Measurements from ENCODE around the gene BLZF1. TPM values are rescaled to one million over a fixed set of nuclear protein-coding genes. Genes with fewer than 3 reads are reported as not detected.

BLZF1 gene
- total and polyA plus RNA-seq, 7 donors: 9.9 to 49.5 (median 31.0) TPM

- DNase-seq: no peak
- TF ChIP-seq EP300 (IDR thresholded peaks at IDR 0.05) (no peak), POLR2A (IDR thresholded peaks at IDR 0.05) (no peak), POLR2AphosphoS5 (IDR thresholded peaks at IDR 0.05) (no peak), CTCF (IDR thresholded peaks at IDR 0.05) (no peak)
- no peak overlapping the region for H3K27ac ChIP-seq
- H3K27me3 ChIP-seq: no peaks in the 10 kb centered on the region
- H3K9me3 ChIP-seq: no peaks in the 10 kb centered on the region
- H3K4me3 ChIP-seq: no peak overlapping the region
- WGBS, 2 donors: 94 to 98% methylated on average over 1 of the region's 1 CpG
- H3K36me3 ChIP-seq: no peaks in the 10 kb centered on the region
- intact Hi-C loops (cut with DNase I): no loop called here
- peaks cover 0 to 10% (median 4%) of the 10 kb centered on the region in 4 donors for H3K4me1 ChIP-seq
Observed at GRCh38 chr1:169325117-169325516, 42.9 kb upstream of the BLZF1 start.

GRCh38 chr1:169326261-169326955 is 41.6 kb upstream of the BLZF1 start:
- 62 to 80% methylated on average over 3 of the region's 3 CpGs for WGBS, 2 donors
- DNase-seq: no peak
- Histone ChIP-seq H3K27me3 (no peaks in the 10 kb centered on the region), H3K4me3 (no peak overlapping the region), H3K9me3 (no peaks in the 10 kb centered on the region), H3K36me3 (no peaks in the 10 kb centered on the region), H3K27ac (no peak overlapping the region), H3K4me1 (peaks cover 0 to 10% (median 4%) of the 10 kb centered on the region in 4 donors)
- TF ChIP-seq POLR2A (IDR thresholded peaks at IDR 0.05): no peak
- TF ChIP-seq EP300 (IDR thresholded peaks at IDR 0.05): no peak
- TF ChIP-seq CTCF (IDR thresholded peaks at IDR 0.05): no peak
- no peak for TF ChIP-seq POLR2AphosphoS5 (IDR thresholded peaks at IDR 0.05)
- intact Hi-C loops (cut with DNase I): no loop called here

GRCh38 chr1:169326956-169327268 is 41.1 kb upstream of the BLZF1 start:
- no peak for DNase-seq
- Histone ChIP-seq H3K27ac (no peak overlapping the region), H3K4me1 (peaks cover 0 to 10% (median 4%) of the 10 kb centered on the region in 4 donors), H3K9me3 (no peaks in the 10 kb centered on the region), H3K4me3 (no peak overlapping the region), H3K27me3 (no peaks in the 10 kb centered on the region), H3K36me3 (no peaks in the 10 kb centered on the region)
- intact Hi-C loops (cut with DNase I): no loop called here
- TF ChIP-seq POLR2A (IDR thresholded peaks at IDR 0.05) (no peak), EP300 (IDR thresholded peaks at IDR 0.05) (no peak), POLR2AphosphoS5 (IDR thresholded peaks at IDR 0.05) (no peak), CTCF (IDR thresholded peaks at IDR 0.05) (no peak)

GRCh38 chr1:169327875-169328274 is 40.1 kb upstream of the BLZF1 start:
- Histone ChIP-seq H3K4me3 (no peak overlapping the region), H3K4me1 (peaks cover 0 to 10% (median 4%) of the 10 kb centered on the region in 4 donors), H3K27me3 (no peaks in the 10 kb centered on the region), H3K27ac (no peak overlapping the region), H3K9me3 (peaks cover 0 to 2% (median 0%) of the 10 kb centered on the region in 4 donors), H3K36me3 (no peaks in the 10 kb centered on the region)
- DNase-seq: no peak
- TF ChIP-seq EP300 (IDR thresholded peaks at IDR 0.05) (no peak), POLR2A (IDR thresholded peaks at IDR 0.05) (no peak), POLR2AphosphoS5 (IDR thresholded peaks at IDR 0.05) (no peak), CTCF (IDR thresholded peaks at IDR 0.05) (no peak)
- 92% methylated on average over 2 of the region's 2 CpGs for WGBS, 2 donors
- intact Hi-C loops (cut with DNase I): no loop called here

- WGBS, 2 donors: 95 to 98% methylated on average over 1 of the region's 1 CpG
- Histone ChIP-seq H3K9me3 (peaks cover 0 to 2% (median 0%) of the 10 kb centered on the region in 4 donors), H3K4me1 (peaks cover 0 to 15% (median 5%) of the 10 kb centered on the region in 4 donors), H3K27me3 (no peaks in the 10 kb centered on the region), H3K27ac (no peak overlapping the region), H3K4me3 (no peak overlapping the region), H3K36me3 (no peaks in the 10 kb centered on the region)
- intact Hi-C loops (cut with DNase I): no loop called here
- TF ChIP-seq POLR2AphosphoS5 (IDR thresholded peaks at IDR 0.05) (no peak), CTCF (IDR thresholded peaks at IDR 0.05) (no peak), EP300 (IDR thresholded peaks at IDR 0.05) (no peak), POLR2A (IDR thresholded peaks at IDR 0.05) (no peak)
- no peak for DNase-seq
Observed at GRCh38 chr1:169329383-169329782, 38.6 kb upstream of the BLZF1 start.
